Testis (tissue), 2 donors: Measurements from ENCODE around the gene CUBN.

ENCODE experiments used
- CTCF ChIP-seq, 3 experiments: fragments of 450-650 bp in 2 of 3; fragments of 200-600 bp in 1 of 3; sonication (generic) in 1 of 3; IDR thresholded peaks; one replicate each; pipeline ENCODE4 v1.5.1; 2016 to 2019; ENCODE audit warnings: antibody characterized with exemption in 3 of 3, mild to moderate bottlenecking in 2 of 3, moderate library complexity in 1 of 3
- POLR2A ChIP-seq: fragments of 450-650 bp; IDR thresholded peaks from one replicate; pipeline ENCODE4 v1.6.1; 2017; ENCODE audit warnings: antibody characterized with exemption, mild to moderate bottlenecking, moderate library complexity

GRCh38 chr10:16910793-16911164, 218.8 kb downstream of the CUBN start:
- TF ChIP-seq CTCF (IDR thresholded peaks at IDR 0.05) (no peak), POLR2A (no peak)
